ENCODE results near the gene MYO3B.

DNA sequence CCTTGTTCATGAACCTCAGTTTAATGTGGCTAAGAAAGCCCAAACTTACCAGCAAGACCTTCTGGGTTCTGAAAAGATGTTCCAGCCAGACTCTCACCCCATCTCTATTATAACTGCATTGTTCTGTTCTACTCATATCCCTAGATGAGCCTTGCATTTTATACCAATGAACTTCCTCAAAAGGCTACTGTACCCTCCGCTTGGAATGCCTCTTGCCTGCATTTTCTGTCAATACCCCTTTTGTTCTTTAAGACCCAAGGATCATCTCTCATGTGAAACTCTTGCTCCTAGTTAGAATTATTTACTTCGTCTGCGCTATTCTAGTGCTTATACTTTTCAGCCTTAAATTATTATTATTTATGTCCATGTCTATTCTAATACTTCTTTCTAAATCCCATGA, 181.5 kb downstream of the MYO3B start:
- TF ChIP-seq POLR2AphosphoS5 (IDR thresholded peaks at IDR 0.05; ENCODE audit: insufficient read depth, low read depth, low read length) (no peak), CTCF (IDR thresholded peaks at IDR 0.05; ENCODE audit: extremely low read depth in 1 of 2, insufficient read depth in 1 of 2, low read depth in 1 of 2, low read length in 2 of 2) (no peak), POLR2A (IDR thresholded peaks at IDR 0.05; ENCODE audit: low read depth, low read length) (no peak)
